ENCODE results near the gene FOSL1.

GRCh38 chr11:65853246-65853979 lies 46.8 kb downstream of the FOSL1 start:
- TF ChIP-seq POLR2AphosphoS5 (IDR thresholded peaks at IDR 0.05): no peak
- TF ChIP-seq, protein P1, sequence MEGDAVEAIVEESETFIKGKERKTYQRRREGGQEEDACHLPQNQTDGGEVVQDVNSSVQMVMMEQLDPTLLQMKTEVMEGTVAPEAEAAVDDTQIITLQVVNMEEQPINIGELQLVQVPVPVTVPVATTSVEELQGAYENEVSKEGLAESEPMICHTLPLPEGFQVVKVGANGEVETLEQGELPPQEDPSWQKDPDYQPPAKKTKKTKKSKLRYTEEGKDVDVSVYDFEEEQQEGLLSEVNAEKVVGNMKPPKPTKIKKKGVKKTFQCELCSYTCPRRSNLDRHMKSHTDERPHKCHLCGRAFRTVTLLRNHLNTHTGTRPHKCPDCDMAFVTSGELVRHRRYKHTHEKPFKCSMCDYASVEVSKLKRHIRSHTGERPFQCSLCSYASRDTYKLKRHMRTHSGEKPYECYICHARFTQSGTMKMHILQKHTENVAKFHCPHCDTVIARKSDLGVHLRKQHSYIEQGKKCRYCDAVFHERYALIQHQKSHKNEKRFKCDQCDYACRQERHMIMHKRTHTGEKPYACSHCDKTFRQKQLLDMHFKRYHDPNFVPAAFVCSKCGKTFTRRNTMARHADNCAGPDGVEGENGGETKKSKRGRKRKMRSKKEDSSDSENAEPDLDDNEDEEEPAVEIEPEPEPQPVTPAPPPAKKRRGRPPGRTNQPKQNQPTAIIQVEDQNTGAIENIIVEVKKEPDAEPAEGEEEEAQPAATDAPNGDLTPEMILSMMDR (IDR thresholded peaks at IDR 0.05): no peak
- no peak for TF ChIP-seq POLR2A (IDR thresholded peaks at IDR 0.05)

All from upper lobe of left lung (tissue), 4 donors.